OCI-LY7 (cell line): ENCODE results near the gene ROR2. TPM values are rescaled to one million over a fixed set of nuclear protein-coding genes. Genes with fewer than 3 reads are reported as not detected.

ENCODE experiments used
- BruUV-seq: library from RNA; stranded (reverse); fragments of 400-500 nt; replicated peaks from 2 replicates; lab custom pipeline; 2021; lab: Mats Ljungman, UMichigan
- CTCF ChIA-PET: fragments of 300-600 bp; sonication (Branson Sonifier 250); formaldehyde crosslinking; loops from one replicate; lab custom pipeline; 2022; ENCODE audit warnings: antibody characterized with exemption; ENCODE audit not compliant: unreplicated experiment; lab: Charles Lee
- POLR2A ChIA-PET: fragments of 300-600 bp; sonication (Branson Sonifier 250); formaldehyde crosslinking; loops from one replicate; lab custom pipeline; 2022; ENCODE audit warnings: antibody characterized with exemption; lab: Charles Lee
- DNase-seq: peaks from one replicate; pipeline ENCODE4 v3.0.0-alpha.2; 2015; ENCODE audit warnings: low spot score
- H2AFZ ChIP-seq: fragments of 200-600 bp; sonication (generic), shearing (Covaris generic); 2 replicates; pipeline ENCODE4 v1.6.1; 2014; ENCODE audit warnings: mild to moderate bottlenecking, antibody characterized with exemption, low read length, moderate library complexity
- H3K27ac ChIP-seq: fragments of 200-600 bp; sonication (generic); 2 replicates; pipeline ENCODE4 v1.5.1; 2014; ENCODE audit warnings: mixed run types, low read depth, mild to moderate bottlenecking, moderate library complexity, low read length, inconsistent platforms; ENCODE audit not compliant: poor library complexity, severe bottlenecking
- H3K36me3 ChIP-seq: fragments of 200-600 bp; sonication (generic); 2 replicates; pipeline ENCODE4 v1.6.1; 2014; ENCODE audit warnings: mild to moderate bottlenecking, antibody characterized with exemption, low read length, moderate library complexity, mixed read lengths; ENCODE audit not compliant: insufficient read depth
- H3K4me1 ChIP-seq: fragments of 200-600 bp; sonication (generic); 2 replicates; pipeline ENCODE4 v1.5.1; 2014; ENCODE audit warnings: mild to moderate bottlenecking, low read length; ENCODE audit not compliant: insufficient read depth, poor library complexity, severe bottlenecking
- H3K4me2 ChIP-seq: fragments of 200-600 bp; sonication (generic); 2 replicates; pipeline ENCODE4 v1.6.1; 2014; ENCODE audit warnings: mild to moderate bottlenecking, low read length
- H3K4me3 ChIP-seq: fragments of 200-600 bp; sonication (generic); 2 replicates; pipeline ENCODE4 v1.5.1; 2014; ENCODE audit warnings: mild to moderate bottlenecking, low read depth, low read length; ENCODE audit not compliant: poor library complexity, severe bottlenecking
- H3K79me2 ChIP-seq: fragments of 200-600 bp; sonication (generic); 2 replicates; pipeline ENCODE4 v1.6.1; 2016; ENCODE audit warnings: low read depth, mild to moderate bottlenecking, low read length, moderate library complexity, mixed read lengths; ENCODE audit not compliant: insufficient read depth
- H3K9me2 ChIP-seq: fragments of 200-600 bp; sonication (generic); 2 replicates; pipeline ENCODE4 v1.6.1; 2016; ENCODE audit warnings: mild to moderate bottlenecking, low read length, mixed read lengths; ENCODE audit not compliant: insufficient read depth
- H3K9me3 ChIP-seq: fragments of 200-600 bp; sonication (generic); 2 replicates; pipeline ENCODE4 v1.6.1; 2014; ENCODE audit warnings: mild to moderate bottlenecking, mixed run types, low read length, mixed read lengths
- H4K20me1 ChIP-seq: fragments of 200-600 bp; sonication (generic); 2 replicates; pipeline ENCODE4 v1.6.1; 2014; ENCODE audit warnings: mild to moderate bottlenecking, antibody characterized with exemption, low read length, moderate library complexity, mixed read lengths; ENCODE audit not compliant: insufficient read depth
- CTCF ChIP-seq: fragments of 200-600 bp; sonication (generic); conservative IDR thresholded peaks from 2 replicates; pipeline ENCODE4 v1.5.1; 2014; ENCODE audit warnings: mild to moderate bottlenecking, antibody characterized with exemption, low read length, moderate library complexity, mixed read lengths
- EZH2phosphoT487 ChIP-seq: fragments of 200-600 bp; sonication (generic); IDR thresholded peaks from 2 replicates; pipeline ENCODE4 v1.6.1; 2018; ENCODE audit warnings: low read depth, borderline replicate concordance, mild to moderate bottlenecking, mixed run types, antibody characterized with exemption, low read length, moderate library complexity, mixed read lengths
- intact Hi-C: fragments of 100-400 bp; cut with micrococcal nuclease; formaldehyde crosslinking; loops from one replicate; pipeline ENCODE4 v1.10.0; 2022; ENCODE audit not compliant: unreplicated experiment
- total RNA-seq, 2 experiments: library from RNA; depleted of rRNA in 1 of 2; stranded (reverse); fragments of >200 nt in 1 of 2; shearing (Covaris generic) in 1 of 2; gene quantifications; 2 replicates each; pipeline ENCODE4 v1.2.3, GENCODE V29; 2014 to 2022

The ROR2 gene
- total RNA-seq, 2 experiments from 2014 or later, result 0.10 to 0.19 TPM

DNA sequence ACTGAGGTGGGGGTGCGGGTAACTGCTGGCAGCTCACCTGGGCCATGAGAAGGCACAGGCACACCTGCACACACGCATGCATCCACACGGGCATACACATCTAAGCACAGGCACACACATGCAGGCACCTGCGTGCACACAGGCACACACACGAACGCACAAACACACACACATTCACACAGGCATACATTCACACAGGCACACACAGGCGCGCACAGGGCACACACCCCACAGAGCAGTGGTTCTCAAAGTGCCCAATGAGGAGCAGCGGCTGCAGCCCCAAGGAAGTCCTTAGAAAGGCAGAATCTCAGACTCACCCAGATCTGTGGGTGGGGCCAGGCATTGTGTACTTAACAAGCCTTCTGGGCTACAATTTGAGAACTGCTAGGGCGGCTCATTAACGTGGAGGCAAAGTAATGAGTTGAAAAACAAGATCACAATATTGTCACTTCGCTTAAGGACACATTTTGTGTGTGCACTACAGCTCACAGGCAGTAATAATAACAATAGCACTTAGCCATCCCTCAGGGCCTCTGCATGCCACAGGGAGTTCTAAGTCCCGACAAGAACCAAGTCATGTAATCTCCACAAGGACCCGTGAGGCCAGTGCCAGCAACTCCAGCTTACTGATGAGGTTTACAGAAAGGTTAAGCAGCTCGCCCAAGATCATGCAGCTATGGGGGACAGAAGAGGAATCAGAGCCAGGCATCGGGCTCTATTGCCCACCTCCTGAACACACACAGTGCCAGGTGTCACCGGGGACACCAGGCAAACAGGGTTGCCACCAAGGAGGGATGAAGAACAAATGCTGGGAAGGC lies 91.6 kb downstream of the ROR2 start:
- BruUV-seq, result no TSS peak
- H3K9me2 ChIP-seq, result no peaks in the 10 kb centered on the region
- H3K4me2 ChIP-seq, result no peak overlapping the region
- ChIA-PET POLR2A (no interaction called here), CTCF (no interaction called here)
- no peak overlapping the region for H3K4me3 ChIP-seq
- no peaks in the 10 kb centered on the region for H3K9me3 ChIP-seq
- H3K79me2 ChIP-seq, result no peaks in the 10 kb centered on the region
- intact Hi-C loops, result no loop called here
- DNase-seq, result no peak
- no peaks in the 10 kb centered on the region for H3K4me1 ChIP-seq
- H3K36me3 ChIP-seq, result no peaks in the 10 kb centered on the region
- no peak overlapping the region for H3K27ac ChIP-seq
- H4K20me1 ChIP-seq, result no peaks in the 10 kb centered on the region
- TF ChIP-seq CTCF, result no peak
- TF ChIP-seq EZH2phosphoT487, result no peak
- no peak overlapping the region for H2AFZ ChIP-seq

- BruUV-seq, result no TSS peak
- Histone ChIP-seq H3K27ac (no peak overlapping the region), H3K4me3 (no peak overlapping the region), H3K9me2 (no peaks in the 10 kb centered on the region), H3K9me3 (no peaks in the 10 kb centered on the region), H3K4me1 (no peaks in the 10 kb centered on the region), H3K4me2 (no peak overlapping the region), H3K79me2 (no peaks in the 10 kb centered on the region), H4K20me1 (no peaks in the 10 kb centered on the region), H3K36me3 (no peaks in the 10 kb centered on the region), H2AFZ (no peak overlapping the region)
- ChIA-PET POLR2A (interaction anchor here (0.5 kb wide), 1 partner anchor 556 kb away, joined by 3 read pairs; no protein-coding TSS in a partner anchor), CTCF (no interaction called here)
- no peak for DNase-seq
- TF ChIP-seq CTCF (no peak), EZH2phosphoT487 (no peak)
- intact Hi-C loops, result no loop called here
These were observed 92.5 kb downstream of the ROR2 start for GRCh38 chr9:91857291-91858212.
